Pericardium fibroblast (primary cell): ENCODE measurements around the gene POLR3G. TPM values are rescaled to one million over a fixed set of nuclear protein-coding genes. Genes with fewer than 3 reads are reported as not detected.

Experiments used
- total RNA-seq: library from RNA; depleted of rRNA; stranded (reverse); fragments of >200 nt; gene quantifications from 2 replicates; pipeline ENCODE4 v1.2.3, GENCODE V29; 2015

Gene POLR3G, protein sequence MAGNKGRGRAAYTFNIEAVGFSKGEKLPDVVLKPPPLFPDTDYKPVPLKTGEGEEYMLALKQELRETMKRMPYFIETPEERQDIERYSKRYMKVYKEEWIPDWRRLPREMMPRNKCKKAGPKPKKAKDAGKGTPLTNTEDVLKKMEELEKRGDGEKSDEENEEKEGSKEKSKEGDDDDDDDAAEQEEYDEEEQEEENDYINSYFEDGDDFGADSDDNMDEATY
- total RNA-seq, result 3.4 and 6.3 TPM in 2 replicates

DNA sequence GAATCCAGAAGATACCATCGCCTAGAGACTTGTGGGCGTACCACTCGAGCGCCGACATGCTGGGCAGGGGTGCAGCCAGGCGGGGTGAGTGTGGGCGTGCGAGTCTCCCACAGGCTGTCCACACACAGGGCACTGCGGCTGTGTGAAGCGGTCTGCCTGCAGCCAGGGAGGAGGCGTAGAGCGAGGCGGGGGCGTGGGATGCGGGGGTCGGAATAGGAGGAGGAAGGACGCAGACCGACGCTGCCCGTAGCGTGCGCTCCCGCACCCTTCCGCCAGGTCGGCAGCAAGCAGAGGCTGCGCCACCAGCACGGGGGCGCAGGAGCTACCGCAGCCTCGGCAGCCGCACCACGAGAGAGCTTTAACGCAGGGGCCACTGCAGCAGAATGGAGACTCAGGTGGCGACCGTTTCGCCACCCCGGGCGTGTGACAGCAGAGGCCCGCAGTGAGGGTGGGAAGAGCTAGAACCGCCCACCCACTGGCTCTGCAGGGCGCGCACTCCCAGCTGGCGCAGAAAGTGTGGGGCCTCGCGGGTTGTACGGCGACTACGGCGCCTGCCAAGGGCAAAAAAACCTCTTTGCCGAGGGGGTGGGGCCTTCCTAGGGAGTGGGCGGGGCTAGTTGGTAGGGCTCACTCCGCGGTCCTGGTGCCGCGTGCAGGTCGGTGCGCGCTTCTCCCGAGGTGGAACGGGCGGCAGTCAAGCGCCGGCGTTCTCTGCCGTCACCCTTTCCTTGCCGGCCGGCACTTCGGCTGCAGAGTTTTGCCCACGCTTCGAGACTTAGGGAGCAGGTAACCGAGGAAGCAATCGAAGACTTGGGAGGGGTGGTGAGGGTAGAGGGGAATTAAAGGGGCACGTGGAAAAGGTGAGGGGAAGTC is at the start of gene POLR3G, which contains the start of gene MBLAC2:
Gene POLR3G, plus strand, starts transcription at position 630 of the 873 bp plus-strand sequence. CDS start 10,704 bp downstream, outside the sequence.
Gene MBLAC2, minus strand, starts transcription at position 537 of the 873 bp plus-strand sequence. Its CDS starts 479 bp downstream, at position 58.

GRCh38 chr5:90529194-90529938 is 54.7 kb downstream of the POLR3G start, which contains the start of gene LYSMD3:
LYSMD3 (minus strand) TSS chr5:90529584; CDS start chr5:90525289, 4,295 bp downstream.

DNA sequence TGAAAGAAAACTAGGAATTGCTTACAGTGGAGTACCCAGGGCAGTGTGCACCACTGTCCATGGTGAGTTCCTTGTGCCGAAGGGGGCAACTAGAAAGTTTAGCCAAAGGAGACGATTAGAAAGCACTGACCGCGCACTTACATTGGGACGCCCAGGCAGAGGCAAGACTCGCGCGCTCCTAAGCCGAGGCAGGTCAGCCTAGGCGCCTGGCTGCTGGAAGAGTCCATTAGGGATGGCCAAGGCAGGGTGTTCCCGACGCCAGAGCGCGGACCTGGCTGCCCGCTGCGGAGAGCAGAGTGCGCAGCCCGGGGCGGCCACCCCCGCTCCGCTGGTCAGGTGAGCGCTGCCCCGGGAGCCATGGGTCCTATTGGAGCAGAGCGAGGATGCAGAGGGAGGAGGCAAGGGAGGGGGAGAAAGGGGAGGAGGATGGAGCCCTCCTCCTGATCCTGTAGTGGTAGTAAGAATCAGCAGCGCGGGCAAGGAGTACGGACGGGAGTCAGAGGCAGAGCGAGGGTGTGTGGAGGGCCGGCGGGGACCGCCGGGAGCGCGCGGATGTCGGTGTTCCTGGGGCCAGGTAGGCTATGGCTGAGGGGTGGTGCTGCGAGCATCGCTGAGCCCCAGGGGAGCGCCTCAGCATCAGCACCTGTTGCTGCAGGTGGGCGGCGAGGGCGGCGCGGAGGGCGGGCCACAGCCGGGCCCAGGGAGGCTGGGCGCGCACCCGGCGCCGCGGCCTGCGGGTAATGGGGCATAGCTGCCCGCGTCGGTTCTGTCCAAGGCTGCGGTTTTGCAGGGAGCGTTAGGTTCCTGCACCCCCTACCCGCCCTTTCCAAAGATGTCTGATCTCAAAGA is 83.9 kb downstream of the POLR3G start, which contains the start of gene ADGRV1:
Gene ADGRV1, plus strand, starts transcription at position 454 of the 849 bp plus-strand sequence. Its CDS starts 99 bp downstream, at position 553.

Other genes starting within 250 kb of the POLR3G start
- 11.3 and 15.2 TPM in 2 replicates for gene CETN3, start 65.1 kb upstream of the POLR3G start, total RNA-seq
- gene MBLAC2, start 93 bp upstream of the POLR3G start, total RNA-seq, result 4.2 and 4.6 TPM in 2 replicates
- gene LYSMD3, start 54.7 kb downstream of the POLR3G start, total RNA-seq, result 7.6 and 12.1 TPM in 2 replicates
- gene ADGRV1, start 83.9 kb downstream of the POLR3G start, total RNA-seq, result not detected in 2 replicates